ELF-1 (cell line): Measurements from ENCODE around the gene TSPAN14.

Experiments used
- DNase-seq: peaks from one replicate; pipeline ENCODE4 v3.0.0-alpha.2; 2016; ENCODE audit warnings: low read depth, low spot score

Gene TSPAN14

GRCh38 chr10:80421707-80422536 lies 32.2 kb upstream of the TSPAN14 start:
- no peak for DNase-seq

GRCh38 chr10:80425901-80426300 lies 28.2 kb upstream of the TSPAN14 start:
- no peak for DNase-seq

GRCh38 chr10:80427541-80427940 lies 26.6 kb upstream of the TSPAN14 start:
- DNase-seq: no peak

GRCh38 chr10:80429521-80429973 lies 24.6 kb upstream of the TSPAN14 start:
- no peak for DNase-seq

GRCh38 chr10:80433134-80433533 lies 21.0 kb upstream of the TSPAN14 start:
- DNase-seq: no peak

GRCh38 chr10:80436446-80437098 lies 17.5 kb upstream of the TSPAN14 start:
- DNase-seq: peak; percentile 87

- DNase-seq: peak; percentile 59
Observed at GRCh38 chr10:80437227-80437626, 16.9 kb upstream of the TSPAN14 start.

- DNase-seq: peak; percentile 89
Observed at GRCh38 chr10:80441831-80442230, 12.3 kb upstream of the TSPAN14 start.

- peak; percentile 71 for DNase-seq
Observed at GRCh38 chr10:80442879-80443278, 11.2 kb upstream of the TSPAN14 start.

- peak; percentile 82 for DNase-seq
Observed at GRCh38 chr10:80443531-80443974, 10.6 kb upstream of the TSPAN14 start.

- DNase-seq: no peak
Observed at GRCh38 chr10:80444124-80444523, 10.0 kb upstream of the TSPAN14 start.

- peak; percentile 80 for DNase-seq
Observed at GRCh38 chr10:80444646-80445319, 9.3 kb upstream of the TSPAN14 start.

- DNase-seq: no peak
Observed at GRCh38 chr10:80447436-80448190, 6.5 kb upstream of the TSPAN14 start.

GRCh38 chr10:80448209-80448942 lies 5.7 kb upstream of the TSPAN14 start:
- DNase-seq: no peak

- no peak for DNase-seq
Observed at GRCh38 chr10:80449520-80449919, 4.6 kb upstream of the TSPAN14 start.

- no peak for DNase-seq
Observed at GRCh38 chr10:80451132-80451531, 3.0 kb upstream of the TSPAN14 start.

GRCh38 chr10:80452069-80452468 lies 2.0 kb upstream of the TSPAN14 start:
- DNase-seq: no peak

- DNase-seq: no peak
Observed at GRCh38 chr10:80452640-80453039, 1.5 kb upstream of the TSPAN14 start.

- DNase-seq: peak; percentile 78
Observed at GRCh38 chr10:80453056-80453841, 861 bp upstream of the TSPAN14 start.
